AG04450 (cell line): ENCODE measurements around the gene HUNK. TPM values are rescaled to one million over a fixed set of nuclear protein-coding genes. Genes with fewer than 3 reads are reported as not detected.

Source experiments
- CTCF ChIA-PET: fragments of 300-600, 350-600 bp; formaldehyde crosslinking; extraction: SDS; loops from one replicate; lab custom pipeline; 2022; ENCODE audit warnings: antibody characterized with exemption, inconsistent platforms; lab: Charles Lee
- POLR2A ChIA-PET: fragments of 350-600 bp; formaldehyde crosslinking; extraction: SDS; loops from one replicate; lab custom pipeline; 2021; ENCODE audit warnings: antibody characterized with exemption, inconsistent platforms; lab: Yijun Ruan, JAX
- DNase-seq: peaks from one replicate; pipeline ENCODE4 v3.0.0-alpha.2; 2011; ENCODE audit warnings: low read depth, low spot score
- H3K27ac ChIP-seq: one replicate; pipeline ENCODE4 v1.5.1; 2012; ENCODE audit warnings: low read depth, low read length, control low read depth
- H3K27me3 ChIP-seq: one replicate; pipeline ENCODE4 v1.6.0; 2012; ENCODE audit warnings: low read length; ENCODE audit not compliant: control insufficient read depth, insufficient read depth
- H3K4me3 ChIP-seq: 2 replicates; pipeline ENCODE4 v1.5.1; 2011; ENCODE audit warnings: mild to moderate bottlenecking, low read depth, low read length, control low read depth
- H3K9me3 ChIP-seq: 2 replicates; pipeline ENCODE4 v1.5.1; 2012; ENCODE audit warnings: low read length; ENCODE audit not compliant: control insufficient read depth, insufficient read depth
- CTCF ChIP-seq: IDR thresholded peaks from 2 replicates; pipeline ENCODE4 v1.5.1; 2011; ENCODE audit warnings: low read depth, low read length, control low read depth, inconsistent platforms
- polyA plus RNA-seq: library from polyadenylated mRNA; depleted of rRNA; stranded (reverse); fragments of >200 nt; gene quantifications from 2 replicates; pipeline ENCODE4 v1.2.3, GENCODE V29; 2011

Gene HUNK
- polyA plus RNA-seq, 1 experiment, result 0.48 TPM

- CTCF ChIA-PET, result no interaction called here
- Histone ChIP-seq H3K9me3 (no peaks in the 10 kb centered on the region), H3K27ac (no peak overlapping the region), H3K4me3 (no peak overlapping the region), H3K27me3 (no peaks in the 10 kb centered on the region)
- POLR2A ChIA-PET, result no interaction called here
- no peak for DNase-seq
- no peak for TF ChIP-seq CTCF
Observed at GRCh38 chr21:31972622-31973021, 99.8 kb downstream of the HUNK start.

- no peaks in the 10 kb centered on the region for H3K27me3 ChIP-seq
- H3K9me3 ChIP-seq, result no peaks in the 10 kb centered on the region
- ChIA-PET CTCF (no interaction called here), POLR2A (no interaction called here)
- H3K27ac ChIP-seq, result no peak overlapping the region
- no peak for TF ChIP-seq CTCF
- no peak overlapping the region for H3K4me3 ChIP-seq
- no peak for DNase-seq
Observed at GRCh38 chr21:31973402-31973944, 100.7 kb downstream of the HUNK start.

- Histone ChIP-seq H3K27me3 (no peaks in the 10 kb centered on the region), H3K27ac (no peak overlapping the region), H3K9me3 (no peaks in the 10 kb centered on the region), H3K4me3 (no peak overlapping the region)
- CTCF ChIA-PET, result no interaction called here
- no peak for DNase-seq
- TF ChIP-seq CTCF, result no peak
- POLR2A ChIA-PET, result no interaction called here
Observed at GRCh38 chr21:31974454-31974985, 101.7 kb downstream of the HUNK start.

GRCh38 chr21:31975491-31975890, 102.7 kb downstream of the HUNK start:
- TF ChIP-seq CTCF, result no peak
- no peak for DNase-seq
- Histone ChIP-seq H3K27ac (no peak overlapping the region), H3K27me3 (no peaks in the 10 kb centered on the region), H3K4me3 (no peak overlapping the region), H3K9me3 (no peaks in the 10 kb centered on the region)
- POLR2A ChIA-PET, result no interaction called here
- CTCF ChIA-PET, result no interaction called here

GRCh38 chr21:31977816-31978215, 105.0 kb downstream of the HUNK start:
- Histone ChIP-seq H3K9me3 (no peaks in the 10 kb centered on the region), H3K27me3 (no peaks in the 10 kb centered on the region), H3K4me3 (no peak overlapping the region), H3K27ac (no peak overlapping the region)
- ChIA-PET CTCF (no interaction called here), POLR2A (no interaction called here)
- DNase-seq, result no peak
- TF ChIP-seq CTCF, result no peak
